GM06990 (cell line): ENCODE data around the gene PRR18.

Experiments
- DNase-seq: peaks from one replicate; pipeline ENCODE4 v3.0.0-alpha.2; 2011; ENCODE audit not compliant: insufficient read length; ENCODE audit errors: extremely low read depth
- H3K27me3 ChIP-seq: replicated peaks from 2 replicates; pipeline ENCODE4 v1.6.0; 2011; ENCODE audit warnings: low read length; ENCODE audit not compliant: control insufficient read depth, insufficient read depth
- H3K36me3 ChIP-seq: 2 replicates; pipeline ENCODE4 v1.5.1; 2011; ENCODE audit warnings: low read length; ENCODE audit not compliant: control insufficient read depth, insufficient read depth
- H3K4me3 ChIP-seq: replicated peaks from 2 replicates; pipeline ENCODE4 v1.5.1; 2011; ENCODE audit warnings: low read depth, mild to moderate bottlenecking, control low read depth, low read length
- CTCF ChIP-seq: IDR thresholded peaks from 2 replicates; pipeline ENCODE4 v1.5.1; 2011; ENCODE audit warnings: low read length, control low read depth, mild to moderate bottlenecking, inconsistent platforms; ENCODE audit not compliant: insufficient read depth, poor library complexity, severe bottlenecking

PRR18 gene

DNA sequence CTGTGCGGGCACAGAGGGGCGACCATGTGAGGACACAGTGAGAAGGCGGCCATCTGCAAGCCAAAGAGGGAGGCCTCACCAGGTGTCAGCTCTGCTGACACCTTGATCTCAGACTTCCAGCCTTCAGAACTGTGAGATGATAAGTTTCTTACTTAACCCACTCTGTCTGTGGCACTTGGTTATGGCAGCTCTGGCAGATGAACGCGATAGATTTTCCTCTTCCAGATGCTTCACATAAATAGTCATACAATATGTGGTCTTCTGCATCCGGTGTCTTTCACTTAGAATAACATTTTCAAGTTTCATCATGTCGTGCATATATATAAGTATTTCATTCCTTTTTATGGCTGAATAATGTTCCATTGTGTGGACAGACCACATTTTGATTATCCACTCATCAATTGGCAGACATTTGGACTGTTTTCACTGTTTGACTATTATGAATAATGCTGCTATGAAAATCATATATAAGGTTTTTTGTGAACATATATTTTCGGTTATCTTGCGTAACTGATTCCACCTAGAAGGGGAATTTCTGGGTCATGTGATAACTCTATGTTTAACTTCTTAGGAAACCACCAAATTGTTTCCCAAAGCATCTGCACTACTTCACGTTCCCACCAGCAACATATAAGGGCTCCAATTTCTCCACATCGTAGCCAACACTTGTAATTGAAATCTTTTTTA lies 30.2 kb downstream of the PRR18 start:
- no peak for DNase-seq
- no peak for TF ChIP-seq CTCF
- Histone ChIP-seq H3K36me3 (no peaks in the 10 kb centered on the region), H3K27me3 (no peaks in the 10 kb centered on the region), H3K4me3 (no peak overlapping the region)

GRCh38 chr6:166277018-166277417 lies 31.2 kb downstream of the PRR18 start:
- no peak for TF ChIP-seq CTCF
- no peaks in the 10 kb centered on the region for H3K27me3 ChIP-seq
- H3K4me3 ChIP-seq = no peak overlapping the region
- no peak for DNase-seq
- no peaks in the 10 kb centered on the region for H3K36me3 ChIP-seq

DNA sequence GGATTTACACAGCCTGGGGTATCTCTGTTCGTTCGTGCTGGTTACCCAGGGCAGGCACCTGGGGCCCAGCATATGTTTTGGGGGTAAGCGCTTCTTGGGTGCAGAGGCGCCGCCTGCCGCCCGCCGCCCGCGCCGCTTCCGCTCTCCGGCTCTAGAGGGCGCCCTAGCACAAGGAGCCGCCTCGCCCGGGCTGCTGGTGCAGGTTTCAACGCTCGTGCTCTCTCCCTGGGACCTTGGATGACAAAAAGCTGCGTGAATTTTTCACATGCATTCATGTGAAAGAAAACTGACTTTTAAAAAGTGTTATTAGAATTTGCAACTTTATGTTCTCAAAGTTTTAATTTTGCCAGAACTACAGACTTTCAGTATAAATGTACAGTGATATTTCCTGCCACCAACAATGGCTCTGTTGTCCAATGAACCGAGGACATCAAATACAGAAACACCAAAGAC lies 32.5 kb downstream of the PRR18 start:
- TF ChIP-seq CTCF = peak; percentile 100
- peak; percentile 82 for DNase-seq
- Histone ChIP-seq H3K4me3 (no peak overlapping the region), H3K36me3 (no peaks in the 10 kb centered on the region), H3K27me3 (no peaks in the 10 kb centered on the region)

DNA sequence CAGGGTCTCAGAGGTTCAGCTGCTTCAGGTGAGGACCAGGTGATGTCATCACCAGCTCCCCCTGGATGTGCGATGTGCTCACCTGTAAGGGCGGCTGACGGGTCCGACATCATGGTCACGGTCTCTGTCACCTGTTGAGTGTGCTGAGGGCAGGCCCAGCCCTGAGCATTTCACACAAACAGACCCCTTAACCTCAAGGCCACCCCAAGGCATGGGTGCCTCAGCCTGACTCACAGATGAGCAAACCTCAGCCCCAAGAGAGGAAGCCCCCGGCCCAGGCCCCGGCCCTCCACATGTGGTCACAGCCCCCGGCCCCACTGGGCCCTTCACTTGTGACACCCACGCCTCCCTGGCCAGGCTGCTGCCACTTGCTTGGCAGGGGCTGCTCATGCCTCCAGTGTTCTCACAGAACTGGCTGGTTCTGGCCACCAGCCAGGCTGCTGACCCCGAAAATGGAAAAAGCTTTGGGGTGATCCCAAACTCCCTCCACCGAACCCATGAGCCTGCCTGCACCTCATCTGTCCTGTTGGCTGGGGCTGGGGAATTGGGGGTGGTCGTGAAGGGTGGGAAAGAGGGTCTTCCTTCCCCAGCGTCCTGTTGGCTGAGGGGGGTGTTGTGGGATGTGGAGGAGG lies 33.3 kb downstream of the PRR18 start:
- no peaks in the 10 kb centered on the region for H3K36me3 ChIP-seq
- H3K4me3 ChIP-seq = no peak overlapping the region
- no peak for TF ChIP-seq CTCF
- DNase-seq = no peak
- no peaks in the 10 kb centered on the region for H3K27me3 ChIP-seq

DNA sequence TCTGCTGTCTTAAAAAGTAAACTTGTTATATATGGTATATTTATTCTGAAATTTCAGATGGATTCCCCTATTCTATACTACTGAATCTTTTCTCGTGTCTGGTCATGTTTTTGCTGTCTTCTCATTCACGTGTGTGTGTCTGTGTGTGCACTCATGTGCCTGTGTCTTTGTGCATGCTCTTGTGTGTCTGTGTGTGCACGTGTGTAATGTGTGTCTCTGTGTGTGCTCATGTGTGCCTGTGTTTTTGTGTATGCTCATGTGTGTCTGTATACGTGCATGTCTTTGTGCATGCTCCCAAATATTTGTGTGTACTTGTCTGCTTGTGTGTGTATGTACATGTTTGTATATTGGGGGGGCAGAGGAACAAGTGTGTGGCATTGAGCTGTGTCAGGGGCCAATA lies 34.0 kb downstream of the PRR18 start:
- H3K36me3 ChIP-seq = no peaks in the 10 kb centered on the region
- no peak overlapping the region for H3K4me3 ChIP-seq
- DNase-seq = no peak
- TF ChIP-seq CTCF = no peak
- no peaks in the 10 kb centered on the region for H3K27me3 ChIP-seq
